Ascending aorta (tissue), 2 donors: Measurements from ENCODE around the gene DDHD1. TPM values are rescaled to one million over a fixed set of nuclear protein-coding genes. Genes with fewer than 3 reads are reported as not detected.

Experiments
- DNase-seq, 2 donors: peaks; one replicate each; pipeline ENCODE4 v3.0.0-alpha.2; 2019; ENCODE audit warnings: low spot score in 2 of 2
- H3K27ac ChIP-seq, 2 donors: fragments of 200-600 bp; sonication (generic); one replicate each; pipeline ENCODE4 v1.5.1; 2016 to 2017; ENCODE audit warnings: mild to moderate bottlenecking in 1 of 2
- H3K27me3 ChIP-seq: fragments of 200-600 bp; sonication (generic); one replicate; pipeline ENCODE4 v1.5.1; 2017
- H3K36me3 ChIP-seq, 2 donors: fragments of 200-600 bp; sonication (generic); one replicate each; pipeline ENCODE4 v1.5.1; 2016
- H3K4me1 ChIP-seq, 2 donors: fragments of 200-600 bp; sonication (generic); one replicate each; pipeline ENCODE4 v1.5.1; 2016 to 2017; ENCODE audit warnings: mild to moderate bottlenecking in 1 of 2
- H3K4me3 ChIP-seq, 2 donors: fragments of 200-600 bp; sonication (generic); one replicate each; pipeline ENCODE4 v1.5.1; 2016 to 2017; ENCODE audit warnings: mild to moderate bottlenecking in 1 of 2
- H3K9me3 ChIP-seq, 2 donors: fragments of 200-600 bp; sonication (generic); one replicate each; pipeline ENCODE4 v1.5.1; 2016
- intact Hi-C: fragments of 100-400 bp; cut with DNase I; formaldehyde crosslinking; loops from one replicate; pipeline ENCODE4 v1.15.1; 2023
- total RNA-seq: library from RNA; depleted of rRNA; stranded (reverse); fragments of >200 nt; gene quantifications from one replicate; pipeline ENCODE4 v1.1.0, GENCODE V29; 2016
- TF ChIP-seq, protein P1 (sequence below), 3 experiments: fragments of 200-600 bp in 2 of 3; fragments of 450-650 bp in 1 of 3; sonication (generic) in 2 of 3; IDR thresholded peaks; one replicate each; pipeline ENCODE4 v1.5.1; 2016 to 2019; ENCODE audit warnings: antibody characterized with exemption in 3 of 3, mild to moderate bottlenecking in 1 of 3, moderate library complexity in 1 of 3

Gene DDHD1
- total RNA-seq, 1 donor from 2014 or later = 21.3 TPM

DNA sequence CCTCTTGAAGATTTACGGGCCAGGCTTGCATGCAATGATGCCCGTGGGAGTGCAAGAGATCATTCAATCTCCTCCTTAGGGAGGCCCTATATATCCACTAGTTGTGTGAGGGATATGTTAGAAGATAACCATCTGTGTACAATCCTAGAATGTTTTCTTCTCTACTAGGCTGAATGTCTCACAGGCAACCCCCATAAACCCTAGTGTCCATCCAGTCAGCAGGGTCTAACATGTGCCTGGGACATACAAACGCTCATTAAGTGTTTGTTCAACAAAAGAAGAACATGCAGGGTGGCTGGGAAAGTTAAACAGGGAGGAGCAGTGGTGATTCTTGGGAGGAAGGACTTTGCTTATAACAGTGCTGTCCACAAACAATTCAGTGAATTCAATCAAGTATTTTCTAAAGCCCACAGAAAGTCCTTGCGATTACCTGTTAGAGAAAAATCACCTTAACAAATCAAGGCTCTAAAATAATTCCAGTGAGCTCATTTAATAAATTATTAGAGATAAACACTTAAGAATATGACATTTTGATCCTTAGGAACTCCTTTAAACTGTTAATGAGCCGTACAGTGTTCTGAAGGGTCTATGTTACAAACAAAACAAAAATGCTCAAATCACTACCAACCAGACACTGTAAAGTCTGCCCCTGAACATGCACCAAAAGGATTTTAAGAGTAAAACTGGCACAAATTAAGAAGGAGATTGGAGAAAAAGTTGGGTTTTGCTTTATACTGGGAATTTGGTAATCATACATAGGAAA is 105.6 kb downstream of the DDHD1 start:
- no peaks in the 10 kb centered on the region for H3K9me3 ChIP-seq
- TF ChIP-seq, protein P1, sequence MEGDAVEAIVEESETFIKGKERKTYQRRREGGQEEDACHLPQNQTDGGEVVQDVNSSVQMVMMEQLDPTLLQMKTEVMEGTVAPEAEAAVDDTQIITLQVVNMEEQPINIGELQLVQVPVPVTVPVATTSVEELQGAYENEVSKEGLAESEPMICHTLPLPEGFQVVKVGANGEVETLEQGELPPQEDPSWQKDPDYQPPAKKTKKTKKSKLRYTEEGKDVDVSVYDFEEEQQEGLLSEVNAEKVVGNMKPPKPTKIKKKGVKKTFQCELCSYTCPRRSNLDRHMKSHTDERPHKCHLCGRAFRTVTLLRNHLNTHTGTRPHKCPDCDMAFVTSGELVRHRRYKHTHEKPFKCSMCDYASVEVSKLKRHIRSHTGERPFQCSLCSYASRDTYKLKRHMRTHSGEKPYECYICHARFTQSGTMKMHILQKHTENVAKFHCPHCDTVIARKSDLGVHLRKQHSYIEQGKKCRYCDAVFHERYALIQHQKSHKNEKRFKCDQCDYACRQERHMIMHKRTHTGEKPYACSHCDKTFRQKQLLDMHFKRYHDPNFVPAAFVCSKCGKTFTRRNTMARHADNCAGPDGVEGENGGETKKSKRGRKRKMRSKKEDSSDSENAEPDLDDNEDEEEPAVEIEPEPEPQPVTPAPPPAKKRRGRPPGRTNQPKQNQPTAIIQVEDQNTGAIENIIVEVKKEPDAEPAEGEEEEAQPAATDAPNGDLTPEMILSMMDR (IDR thresholded peaks at IDR 0.05) = no peak
- no peak overlapping the region for H3K4me3 ChIP-seq
- no peaks in the 10 kb centered on the region for H3K36me3 ChIP-seq
- no peaks in the 10 kb centered on the region for H3K27me3 ChIP-seq
- DNase-seq = no peak
- intact Hi-C loops = no loop called here
- no peak overlapping the region for H3K27ac ChIP-seq
- peaks cover 0 to 19% of the 10 kb centered on the region in 2 donors for H3K4me1 ChIP-seq

DNA sequence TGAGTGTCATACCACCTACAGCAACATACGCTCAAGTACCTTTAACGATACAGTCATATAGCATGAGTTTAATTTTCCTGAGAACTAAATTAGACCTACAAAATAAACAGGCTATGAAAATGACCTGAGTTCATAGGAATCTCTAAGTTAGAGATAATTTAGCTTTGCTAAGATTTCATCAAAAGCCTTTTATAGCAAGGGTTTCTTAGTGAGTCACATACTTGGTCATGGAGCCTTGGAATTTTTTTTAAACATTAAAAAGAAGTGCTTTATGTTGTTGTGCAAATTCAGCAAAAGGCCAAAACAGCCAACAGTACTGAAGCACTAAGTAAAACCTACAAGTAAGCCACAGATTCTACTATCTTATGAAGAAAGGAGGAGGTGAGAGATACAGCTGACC is 108.6 kb downstream of the DDHD1 start:
- Histone ChIP-seq H3K27me3 (no peaks in the 10 kb centered on the region), H3K4me3 (no peak overlapping the region), H3K27ac (peak overlapping the region; percentile 58), H3K9me3 (no peaks in the 10 kb centered on the region), H3K36me3 (no peaks in the 10 kb centered on the region), H3K4me1 (peaks cover 0 to 26% of the 10 kb centered on the region in 2 donors)
- TF ChIP-seq, protein P1 (IDR thresholded peaks at IDR 0.05) = no peak
- DNase-seq = no peak
- intact Hi-C loops = no loop called here

DNA sequence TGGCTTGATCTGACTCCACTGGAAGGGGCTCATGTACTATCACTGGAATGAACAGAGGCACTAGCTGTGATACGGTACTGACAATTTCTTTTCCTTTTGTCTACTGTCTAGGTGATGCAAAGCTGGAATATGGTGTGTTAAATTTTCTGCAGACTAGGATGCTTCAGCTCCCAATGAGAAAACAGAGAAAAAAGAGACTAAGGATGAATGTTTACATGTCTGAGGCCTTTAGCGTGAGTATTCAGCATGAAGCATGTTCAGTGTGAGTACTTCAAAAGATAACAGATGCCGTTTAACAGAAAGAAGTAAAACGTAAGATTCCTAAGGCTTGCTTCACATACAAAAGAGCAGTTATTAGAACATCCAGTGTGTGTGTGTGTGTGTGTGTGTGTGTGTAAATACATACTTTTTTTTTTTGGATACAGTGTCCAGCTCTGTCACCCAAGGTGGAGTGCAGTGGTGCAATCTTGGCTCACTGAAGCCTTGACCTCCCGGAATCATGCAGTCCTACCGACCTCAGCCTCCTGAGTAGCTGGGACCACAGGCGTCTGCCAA is 110.0 kb downstream of the DDHD1 start:
- Histone ChIP-seq H3K9me3 (no peaks in the 10 kb centered on the region), H3K36me3 (no peaks in the 10 kb centered on the region), H3K4me3 (peak overlapping the region in 1 of 2 donors; percentile 46), H3K27me3 (no peaks in the 10 kb centered on the region), H3K27ac (peak overlapping the region; percentile 58), H3K4me1 (peaks cover 0 to 26% of the 10 kb centered on the region in 2 donors)
- peak in 1 of 2 donors; percentile 66 for DNase-seq
- TF ChIP-seq, protein P1 (IDR thresholded peaks at IDR 0.05) = no peak
- intact Hi-C loops = no loop called here

DNA sequence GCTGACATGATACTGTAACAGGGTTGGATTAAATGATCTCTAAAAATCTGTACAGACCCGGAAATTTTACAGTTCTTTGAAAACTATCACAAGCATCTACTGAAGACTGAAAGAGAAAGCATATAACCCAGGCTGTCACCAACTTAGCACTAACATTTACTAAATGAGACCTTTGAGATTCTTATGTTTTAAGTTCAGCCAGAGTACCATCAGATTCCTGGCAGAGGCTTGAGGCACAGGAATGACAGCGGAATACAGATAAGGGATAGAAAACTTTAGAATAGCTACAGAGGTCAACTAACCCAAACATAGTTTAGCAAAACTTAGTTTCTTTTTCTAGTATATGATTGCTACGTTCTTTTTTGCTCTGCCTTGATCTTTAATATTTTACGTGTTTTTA is 110.6 kb downstream of the DDHD1 start:
- Histone ChIP-seq H3K27ac (peak overlapping the region; percentile 58), H3K4me1 (peaks cover 0 to 26% of the 10 kb centered on the region in 2 donors), H3K27me3 (no peaks in the 10 kb centered on the region), H3K4me3 (peak overlapping the region in 1 of 2 donors; percentile 46), H3K36me3 (no peaks in the 10 kb centered on the region), H3K9me3 (no peaks in the 10 kb centered on the region)
- no peak for DNase-seq
- TF ChIP-seq, protein P1 (IDR thresholded peaks at IDR 0.05) = no peak
- intact Hi-C loops = no loop called here

DNA sequence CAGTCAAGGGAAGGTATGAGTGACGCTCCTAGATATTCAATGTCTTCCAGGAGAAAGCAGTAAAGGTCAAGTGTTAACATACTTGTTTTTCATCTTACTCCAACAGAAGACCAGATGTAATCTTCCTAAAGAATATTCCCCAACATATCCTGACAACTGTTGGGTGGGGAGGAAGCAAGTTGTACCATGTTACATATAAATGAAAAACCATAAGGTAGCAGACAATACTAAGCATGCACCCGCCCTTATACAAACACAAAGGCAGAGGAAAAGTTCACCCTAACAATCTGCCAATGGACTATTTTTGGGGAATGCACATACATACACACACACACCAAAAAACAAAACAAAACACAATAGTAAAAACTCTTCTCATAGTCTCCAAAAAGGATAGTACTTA is 112.1 kb downstream of the DDHD1 start:
- Histone ChIP-seq H3K36me3 (no peaks in the 10 kb centered on the region), H3K9me3 (no peaks in the 10 kb centered on the region), H3K4me1 (peaks cover 0 to 29% of the 10 kb centered on the region in 2 donors), H3K27me3 (no peaks in the 10 kb centered on the region), H3K27ac (no peak overlapping the region), H3K4me3 (no peak overlapping the region)
- TF ChIP-seq, protein P1 (IDR thresholded peaks at IDR 0.05) = no peak
- DNase-seq = no peak
- intact Hi-C loops = no loop called here
